Hepatocyte (in vitro differentiated cells): Measurements from ENCODE around the gene MKRN2OS. TPM values are rescaled to one million over a fixed set of nuclear protein-coding genes. Genes with fewer than 3 reads are reported as not detected.

Source experiments
- DNase-seq: peaks from one replicate; pipeline ENCODE4 v3.0.0-alpha.2; 2016; ENCODE audit warnings: low spot score
- H2AFZ ChIP-seq: fragments of 200-600 bp; sonication (generic); 2 replicates; pipeline ENCODE4 v1.6.0; 2016; ENCODE audit warnings: antibody characterized with exemption, mild to moderate bottlenecking
- H3K27ac ChIP-seq: fragments of 200-600 bp; sonication (generic); 2 replicates; pipeline ENCODE4 v1.5.1; 2016; ENCODE audit warnings: mild to moderate bottlenecking
- H3K27me3 ChIP-seq: fragments of 200-600 bp; sonication (generic); 2 replicates; pipeline ENCODE4 v1.6.1; 2016
- H3K36me3 ChIP-seq: fragments of 200-600 bp; sonication (generic); replicated peaks from 2 replicates; pipeline ENCODE4 v1.5.1; 2016; ENCODE audit warnings: low read depth; ENCODE audit not compliant: insufficient read depth
- H3K4me1 ChIP-seq: fragments of 200-600 bp; sonication (generic); 2 replicates; pipeline ENCODE4 v1.5.1; 2016; ENCODE audit warnings: mild to moderate bottlenecking, moderate library complexity; ENCODE audit not compliant: insufficient read depth
- H3K4me2 ChIP-seq: fragments of 200-600 bp; sonication (generic); 2 replicates; pipeline ENCODE4 v1.6.0; 2016
- H3K4me3 ChIP-seq: fragments of 200-600 bp; sonication (generic); 2 replicates; pipeline ENCODE4 v1.5.1; 2016; ENCODE audit warnings: mild to moderate bottlenecking
- H3K79me2 ChIP-seq: fragments of 200-600 bp; sonication (generic); 2 replicates; pipeline ENCODE4 v1.6.0; 2017; ENCODE audit warnings: mild to moderate bottlenecking
- H3K9me2 ChIP-seq: fragments of 200-600 bp; sonication (generic); replicated peaks from 2 replicates; pipeline ENCODE4 v1.6.0; 2017; ENCODE audit warnings: mild to moderate bottlenecking; ENCODE audit not compliant: insufficient read depth
- H3K9me3 ChIP-seq: fragments of 200-600 bp; sonication (generic); 2 replicates; pipeline ENCODE4 v1.5.1; 2016; ENCODE audit warnings: low read depth, mild to moderate bottlenecking
- H4K20me1 ChIP-seq: fragments of 200-600 bp; sonication (generic); 2 replicates; pipeline ENCODE4 v1.6.0; 2016; ENCODE audit warnings: mild to moderate bottlenecking; ENCODE audit not compliant: insufficient read depth, poor library complexity, severe bottlenecking
- EZH2 ChIP-seq: fragments of 200-600 bp; sonication (generic); IDR thresholded peaks from 2 replicates; pipeline ENCODE4 v1.6.1; 2016; ENCODE audit warnings: antibody characterized with exemption, mild to moderate bottlenecking, borderline replicate concordance
- EZH2phosphoT487 ChIP-seq: fragments of 200-600 bp; sonication (generic); IDR thresholded peaks from one replicate; pipeline ENCODE4 v1.6.1; 2018; ENCODE audit warnings: antibody characterized with exemption, mild to moderate bottlenecking, low read depth, moderate library complexity; ENCODE audit not compliant: unreplicated experiment, severe bottlenecking
- WGBS: methylation state at CpG from one replicate; pipeline ENCODE4 v1.1.6; 2016; ENCODE audit warnings: low lambda C conversion rate; ENCODE audit errors: missing lambda C conversion rate; 5-methylcytosine and 5-hydroxymethylcytosine counted together
- polyA plus RNA-seq: library from polyadenylated mRNA; unstranded; fragments of >200 nt; fragmentation: Nextera tagmentation; extraction: Ambion mirVana; gene quantifications from 2 replicates; pipeline ENCODE4 v1.2.1, GENCODE V29; 2016
- total RNA-seq: library from RNA; depleted of rRNA; stranded (reverse); fragments of >200 nt; gene quantifications from 2 replicates; pipeline ENCODE4 v1.2.3, GENCODE V29; 2014
- TF ChIP-seq, protein P1 (sequence below): fragments of 200-600 bp; sonication (generic); IDR thresholded peaks from 2 replicates; pipeline ENCODE4 v1.5.1; 2016; ENCODE audit warnings: antibody characterized with exemption, mild to moderate bottlenecking; ENCODE audit not compliant: poor library complexity

The MKRN2OS gene, protein sequence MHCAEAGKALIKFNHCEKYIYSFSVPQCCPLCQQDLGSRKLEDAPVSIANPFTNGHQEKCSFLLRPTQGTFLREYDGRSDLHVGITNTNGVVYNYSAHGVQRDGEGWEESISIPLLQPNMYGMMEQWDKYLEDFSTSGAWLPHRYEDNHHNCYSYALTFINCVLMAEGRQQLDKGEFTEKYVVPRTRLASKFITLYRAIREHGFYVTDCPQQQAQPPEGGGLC
- 2.8 and 3.0 TPM in 2 replicates for total RNA-seq
- polyA plus RNA-seq = 2.6 and 3.3 TPM in 2 replicates

DNA sequence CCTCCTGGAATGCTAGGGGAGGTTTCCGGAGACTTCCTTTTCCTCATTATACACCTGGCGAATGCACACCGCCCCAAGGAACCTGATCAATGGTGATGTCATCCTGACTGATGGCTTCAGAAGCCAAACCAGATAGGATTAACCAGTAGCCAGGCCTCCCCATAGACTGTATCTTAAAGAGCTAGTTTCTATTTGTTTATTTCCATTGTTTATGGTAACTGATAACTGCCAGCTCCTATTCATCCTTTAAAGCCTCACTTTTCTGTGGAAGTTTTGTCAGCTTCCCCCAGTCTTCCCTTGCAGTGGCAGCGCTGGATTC lies at the start of gene MKRN2OS:
TSS of gene MKRN2OS (minus strand) at position 27 of the 319 bp plus-strand sequence. CDS start 35 bp downstream, outside the sequence.
- Histone ChIP-seq H3K79me2 (no peaks in the 10 kb centered on the region), H3K4me3 (peak within 1 kb of the TSS; percentile 9), H3K9me2 (no peaks in the 10 kb centered on the region), H3K27ac (peak within 1 kb of the TSS; percentile 74), H3K36me3 (no peaks in the 10 kb centered on the region), H4K20me1 (no peaks in the 10 kb centered on the region), H3K4me2 (peak within 1 kb of the TSS; percentile 73), H3K27me3 (no peaks in the 10 kb centered on the region), H3K9me3 (no peaks in the 10 kb centered on the region), H2AFZ (peak within 1 kb of the TSS; percentile 36), H3K4me1 (no peaks in the 10 kb centered on the region)
- peak; percentile 79 for DNase-seq
- 29% methylated on average over 4 of the region's 4 CpGs for WGBS
- TF ChIP-seq EZH2 (no peak), EZH2phosphoT487 (no peak)
- TF ChIP-seq, protein P1, sequence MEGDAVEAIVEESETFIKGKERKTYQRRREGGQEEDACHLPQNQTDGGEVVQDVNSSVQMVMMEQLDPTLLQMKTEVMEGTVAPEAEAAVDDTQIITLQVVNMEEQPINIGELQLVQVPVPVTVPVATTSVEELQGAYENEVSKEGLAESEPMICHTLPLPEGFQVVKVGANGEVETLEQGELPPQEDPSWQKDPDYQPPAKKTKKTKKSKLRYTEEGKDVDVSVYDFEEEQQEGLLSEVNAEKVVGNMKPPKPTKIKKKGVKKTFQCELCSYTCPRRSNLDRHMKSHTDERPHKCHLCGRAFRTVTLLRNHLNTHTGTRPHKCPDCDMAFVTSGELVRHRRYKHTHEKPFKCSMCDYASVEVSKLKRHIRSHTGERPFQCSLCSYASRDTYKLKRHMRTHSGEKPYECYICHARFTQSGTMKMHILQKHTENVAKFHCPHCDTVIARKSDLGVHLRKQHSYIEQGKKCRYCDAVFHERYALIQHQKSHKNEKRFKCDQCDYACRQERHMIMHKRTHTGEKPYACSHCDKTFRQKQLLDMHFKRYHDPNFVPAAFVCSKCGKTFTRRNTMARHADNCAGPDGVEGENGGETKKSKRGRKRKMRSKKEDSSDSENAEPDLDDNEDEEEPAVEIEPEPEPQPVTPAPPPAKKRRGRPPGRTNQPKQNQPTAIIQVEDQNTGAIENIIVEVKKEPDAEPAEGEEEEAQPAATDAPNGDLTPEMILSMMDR = no peak

DNA sequence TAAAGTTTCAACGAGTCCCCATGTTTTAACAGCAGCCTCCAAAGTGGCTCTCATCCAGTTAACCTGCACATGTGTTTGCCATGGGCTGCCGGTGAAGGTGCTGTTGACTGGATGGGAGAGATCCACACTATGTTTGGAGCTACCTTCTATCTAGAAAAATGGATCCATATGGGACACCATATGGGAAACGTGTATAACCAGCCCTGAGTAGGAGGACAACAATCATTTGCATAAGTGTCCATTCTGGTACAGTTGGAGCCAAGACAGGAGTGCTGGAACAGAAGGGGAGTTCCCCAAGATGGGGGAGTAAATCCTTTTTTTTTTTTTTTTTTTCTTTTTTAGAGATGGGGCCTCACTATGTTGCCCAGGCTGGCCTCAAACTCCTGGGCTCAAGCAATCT lies 48.2 kb upstream of the MKRN2OS start:
- 99% methylated on average over 3 of the region's 3 CpGs for WGBS
- H3K4me2 ChIP-seq = no peak overlapping the region
- no peak for DNase-seq
- H3K4me3 ChIP-seq = no peak overlapping the region
- no peaks in the 10 kb centered on the region for H4K20me1 ChIP-seq
- no peaks in the 10 kb centered on the region for H3K4me1 ChIP-seq
- TF ChIP-seq, protein P1 = no peak
- TF ChIP-seq EZH2 (no peak), EZH2phosphoT487 (no peak)
- peaks cover 6% of the 10 kb centered on the region for H3K36me3 ChIP-seq
- no peaks in the 10 kb centered on the region for H3K9me2 ChIP-seq
- H2AFZ ChIP-seq = no peak overlapping the region
- H3K27ac ChIP-seq = no peak overlapping the region
- no peaks in the 10 kb centered on the region for H3K27me3 ChIP-seq
- no peaks in the 10 kb centered on the region for H3K79me2 ChIP-seq
- H3K9me3 ChIP-seq = no peaks in the 10 kb centered on the region

DNA sequence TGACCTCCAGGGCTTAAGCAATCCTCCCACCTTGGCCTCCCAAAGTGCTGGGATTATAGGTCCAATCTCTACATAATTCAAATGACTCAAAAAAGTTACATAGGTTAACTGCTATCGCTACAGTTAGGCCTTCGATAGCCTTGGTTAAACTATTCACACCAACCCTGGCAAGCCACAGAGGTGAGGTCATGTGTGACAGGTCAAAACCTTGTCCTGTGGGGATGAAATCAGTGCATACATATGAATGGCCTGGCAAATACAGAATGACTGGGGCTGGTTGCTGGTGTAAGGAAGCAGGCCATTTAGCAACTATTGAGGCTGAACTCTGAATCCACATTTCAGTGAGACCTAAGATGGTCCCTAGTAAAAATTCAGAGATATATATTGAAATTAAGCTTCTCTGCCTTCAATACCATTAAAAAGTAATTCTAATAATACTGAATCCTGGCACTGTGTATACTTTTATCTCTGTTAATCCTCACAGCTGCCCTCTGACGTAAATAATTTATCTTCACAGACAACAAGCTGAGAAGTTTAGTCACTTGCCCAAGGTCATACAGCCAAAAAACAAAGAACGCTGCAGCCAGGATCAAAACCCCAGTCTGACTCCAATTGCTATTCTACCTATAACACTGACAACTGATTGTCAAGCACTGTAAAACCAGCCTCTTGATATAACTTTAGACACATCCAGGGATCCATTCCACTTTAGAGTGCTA lies 46.9 kb upstream of the MKRN2OS start:
- no peak overlapping the region for H2AFZ ChIP-seq
- no peaks in the 10 kb centered on the region for H3K9me3 ChIP-seq
- H3K27me3 ChIP-seq = no peaks in the 10 kb centered on the region
- no peak overlapping the region for H3K27ac ChIP-seq
- H3K36me3 ChIP-seq = no peaks in the 10 kb centered on the region
- no peaks in the 10 kb centered on the region for H3K9me2 ChIP-seq
- H3K4me1 ChIP-seq = no peaks in the 10 kb centered on the region
- H3K79me2 ChIP-seq = peaks cover 2% of the 10 kb centered on the region
- no peaks in the 10 kb centered on the region for H4K20me1 ChIP-seq
- no peak overlapping the region for H3K4me2 ChIP-seq
- no peak overlapping the region for H3K4me3 ChIP-seq
- no peak for DNase-seq
- TF ChIP-seq, protein P1 = no peak
- TF ChIP-seq EZH2phosphoT487 (no peak), EZH2 (no peak)
- WGBS = 88% methylated on average over 4 of the region's 4 CpGs
